ENCODE measurements around the gene SGPP1.
"Not testable (repeated sequence)": the region's sequence is repeated elsewhere in the genome, so short reads cannot be mapped to it uniquely, and the experiment has no call there.

The SGPP1 gene

DNA sequence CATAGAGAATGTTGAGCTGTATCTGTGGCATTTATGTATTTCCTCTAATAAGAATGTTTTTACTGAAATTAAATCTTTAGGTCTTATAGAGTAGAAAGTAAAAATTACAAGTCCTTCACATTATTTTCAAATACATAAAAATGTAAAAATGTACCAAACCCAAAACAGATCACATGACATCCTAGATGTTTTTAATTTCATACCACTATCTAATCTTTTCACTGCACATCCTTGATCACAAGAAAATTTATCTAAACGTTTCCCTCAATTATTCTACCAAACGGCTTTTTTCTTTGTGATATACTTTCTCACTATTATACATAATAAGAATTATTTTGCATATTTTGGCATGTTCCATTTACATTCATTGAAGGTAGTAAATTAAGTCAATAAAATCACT is 18.3 kb downstream of the SGPP1 start:
- H3K9me3 Mint-ChIP-seq: no peaks in the 10 kb centered on the region
- H3K4me1 Mint-ChIP-seq: peaks cover 19 to 38% of the 10 kb centered on the region in 2 donors
- DNase-seq (no peak), ATAC-seq (replicated peaks) (no peak)
- no peak overlapping the region for H3K4me3 Mint-ChIP-seq
- H3K36me3 Mint-ChIP-seq: peaks cover 7 to 8% of the 10 kb centered on the region in 2 donors
- no peak overlapping the region for H3K27ac Mint-ChIP-seq
- H3K27me3 Mint-ChIP-seq: no peaks in the 10 kb centered on the region

DNA sequence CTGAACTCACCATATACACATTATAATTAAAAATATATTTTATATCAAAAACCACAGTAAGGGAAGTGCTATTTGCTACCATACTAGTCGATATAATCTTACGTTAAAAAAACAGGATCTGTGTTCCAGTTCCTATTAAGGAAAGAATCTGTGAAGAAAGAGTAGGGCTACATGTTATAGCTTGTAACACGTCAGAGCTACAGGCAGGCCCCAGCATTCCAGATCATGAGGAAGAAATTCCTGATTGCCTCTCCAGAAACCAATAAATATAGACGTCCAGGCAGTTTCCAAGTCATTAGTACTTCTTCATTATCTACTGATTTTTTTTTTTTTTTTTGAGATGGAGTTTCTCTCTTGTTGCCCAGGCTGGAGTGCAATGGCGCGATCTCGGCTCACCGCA is 20.6 kb downstream of the SGPP1 start:
- Mint-ChIP-seq H3K4me1 (peaks cover 12 to 42% of the 10 kb centered on the region in 2 donors), H3K27ac (no peak overlapping the region), H3K36me3 (peaks cover under 1 to 2% of the 10 kb centered on the region in 2 donors), H3K27me3 (no peaks in the 10 kb centered on the region), H3K4me3 (no peak overlapping the region), H3K9me3 (no peaks in the 10 kb centered on the region)
- DNase-seq (no peak), ATAC-seq (replicated peaks) (no peak)

DNA sequence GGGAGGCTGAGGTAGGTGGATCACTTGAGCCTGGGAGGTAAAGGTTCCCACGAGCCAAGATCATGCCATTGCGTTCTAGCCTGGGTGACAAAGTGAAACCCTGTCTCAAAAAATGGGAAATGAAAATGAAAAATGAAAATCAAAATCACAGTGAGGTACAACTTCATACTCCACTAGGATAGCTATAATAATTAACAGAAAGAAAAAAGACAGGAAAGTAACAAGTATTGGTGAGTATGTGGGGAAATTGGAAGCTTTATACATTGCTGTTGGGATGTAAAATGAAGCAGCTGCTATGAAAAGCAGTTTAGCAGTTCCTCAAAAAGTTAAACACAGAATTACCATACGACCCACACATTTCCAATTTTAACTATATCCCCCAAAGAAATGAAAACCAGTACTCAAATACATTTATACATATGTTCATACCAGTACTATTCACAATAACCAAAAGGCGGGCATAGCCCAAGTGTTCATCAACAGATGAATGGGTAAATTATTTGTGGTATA is 22.2 kb downstream of the SGPP1 start:
- Mint-ChIP-seq H3K4me3 (peak overlapping the region in 1 of 2 donors; percentile 26), H3K4me1 (peaks cover 19 to 51% of the 10 kb centered on the region in 2 donors), H3K36me3 (peaks cover 0 to 2% of the 10 kb centered on the region in 2 donors), H3K9me3 (no peaks in the 10 kb centered on the region), H3K27me3 (no peaks in the 10 kb centered on the region), H3K27ac (peak overlapping the region; percentile 81)
- ATAC-seq (replicated peaks) (peak; percentile 85 to 86), DNase-seq (no peak)

DNA sequence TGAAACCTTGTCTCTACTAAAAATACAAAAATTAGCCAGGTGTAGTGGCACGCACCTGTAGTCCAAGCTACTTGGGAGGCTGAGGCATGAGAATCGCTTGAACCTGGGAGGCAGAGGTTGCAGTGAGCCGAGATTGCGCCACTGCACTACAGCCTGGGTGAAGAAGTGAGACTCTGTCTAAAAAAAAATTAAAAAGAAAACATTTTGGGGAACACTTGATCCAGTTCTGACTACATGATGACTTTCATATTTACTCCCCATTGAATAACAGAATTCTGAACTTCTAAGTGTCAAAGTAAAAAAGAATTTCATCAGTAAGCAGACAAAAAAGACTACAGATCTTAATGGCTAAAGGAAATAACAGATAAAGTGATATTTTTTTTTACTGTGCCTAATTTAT is 25.3 kb downstream of the SGPP1 start:
- not testable (repeated sequence) for ATAC-seq (replicated peaks); DNase-seq; H3K9me3 Mint-ChIP-seq; H3K36me3 Mint-ChIP-seq; H3K27ac Mint-ChIP-seq; H3K27me3 Mint-ChIP-seq
- Mint-ChIP-seq H3K4me3 (peak overlapping the region in 1 of 2 donors; percentile 19), H3K4me1 (peaks cover 22 to 61% of the 10 kb centered on the region in 2 donors)

DNA sequence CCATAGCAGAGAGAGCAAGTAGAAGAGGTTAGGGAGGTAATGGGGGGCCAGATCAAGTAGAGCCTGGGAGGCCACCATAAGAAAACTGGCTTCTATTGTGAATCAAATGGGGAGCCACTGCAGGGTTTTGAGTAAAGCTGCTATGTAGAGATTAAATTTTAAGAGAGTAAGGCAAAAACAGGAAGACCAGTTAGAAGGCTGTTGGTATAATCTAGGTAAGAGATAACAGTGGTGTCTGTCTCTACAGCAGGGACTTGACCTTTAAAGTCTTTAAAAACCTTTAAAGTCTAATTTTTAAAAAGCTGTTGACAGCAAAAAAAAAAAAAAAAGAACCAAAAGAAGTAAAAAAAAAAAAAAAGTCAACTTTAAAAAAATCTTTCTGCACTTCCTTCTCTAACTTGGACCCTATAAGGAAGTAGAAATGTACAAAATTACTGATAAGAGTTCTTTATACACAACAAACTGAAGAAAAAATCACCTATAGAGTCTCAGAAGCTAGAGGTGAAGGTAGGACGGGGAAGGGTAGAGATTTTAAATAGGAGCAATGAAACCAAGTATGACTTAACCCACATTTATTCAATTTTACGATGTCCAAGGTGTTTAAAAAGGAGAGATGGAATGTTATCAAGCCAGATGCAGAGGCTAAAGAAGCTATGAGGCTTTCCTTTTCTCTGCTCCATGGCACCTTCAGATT is 26.1 kb downstream of the SGPP1 start:
- peak overlapping the region; percentile 21 for H3K27ac Mint-ChIP-seq
- H3K4me1 Mint-ChIP-seq: peaks cover 22 to 61% of the 10 kb centered on the region in 2 donors
- no peaks in the 10 kb centered on the region for H3K9me3 Mint-ChIP-seq
- DNase-seq (no peak), ATAC-seq (replicated peaks) (peak in 1 of 2 donors; percentile 24)
- no peaks in the 10 kb centered on the region for H3K27me3 Mint-ChIP-seq
- H3K4me3 Mint-ChIP-seq: peak overlapping the region in 1 of 2 donors; percentile 43
- H3K36me3 Mint-ChIP-seq: peaks cover 8 to 12% of the 10 kb centered on the region in 2 donors

DNA sequence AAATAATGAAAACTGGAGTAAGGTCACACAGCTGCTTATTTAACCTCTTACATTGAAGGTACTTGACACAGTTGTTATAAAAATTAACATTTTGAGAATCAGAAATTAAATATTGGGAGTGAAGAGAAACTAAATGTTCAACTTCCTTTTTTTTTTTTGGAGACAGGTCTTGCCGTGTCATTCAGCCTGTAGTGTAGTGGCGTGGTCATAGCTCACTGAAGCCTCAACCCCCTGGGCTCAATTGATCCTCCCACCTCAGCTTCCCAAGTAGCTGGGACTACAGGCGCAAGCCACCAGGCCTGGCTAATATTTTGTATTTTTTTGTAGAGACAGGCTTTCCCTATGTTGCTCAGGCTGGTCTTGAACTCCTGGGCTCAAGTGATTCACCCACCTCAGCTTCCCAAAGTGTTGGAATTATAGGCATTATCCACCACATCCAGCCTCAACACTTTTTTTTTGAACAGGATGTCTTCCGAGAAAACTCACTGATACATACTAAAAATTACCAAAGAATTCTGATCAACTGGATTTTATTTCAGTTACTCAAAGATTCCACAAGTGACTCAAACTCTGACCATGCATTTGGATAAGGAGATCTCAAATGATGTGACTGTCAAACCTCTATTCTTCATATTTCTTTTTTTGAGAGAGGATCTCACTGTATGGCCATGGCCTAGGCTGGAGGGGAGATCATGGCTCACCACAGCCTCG is 35.4 kb downstream of the SGPP1 start:
- Mint-ChIP-seq H3K27ac (peak overlapping the region; percentile 47), H3K27me3 (no peaks in the 10 kb centered on the region), H3K36me3 (peaks cover 12 to 16% of the 10 kb centered on the region in 2 donors), H3K9me3 (no peaks in the 10 kb centered on the region), H3K4me3 (no peak overlapping the region), H3K4me1 (peaks cover 2 to 6% of the 10 kb centered on the region in 2 donors)
- ATAC-seq (replicated peaks) (no peak), DNase-seq (no peak)

DNA sequence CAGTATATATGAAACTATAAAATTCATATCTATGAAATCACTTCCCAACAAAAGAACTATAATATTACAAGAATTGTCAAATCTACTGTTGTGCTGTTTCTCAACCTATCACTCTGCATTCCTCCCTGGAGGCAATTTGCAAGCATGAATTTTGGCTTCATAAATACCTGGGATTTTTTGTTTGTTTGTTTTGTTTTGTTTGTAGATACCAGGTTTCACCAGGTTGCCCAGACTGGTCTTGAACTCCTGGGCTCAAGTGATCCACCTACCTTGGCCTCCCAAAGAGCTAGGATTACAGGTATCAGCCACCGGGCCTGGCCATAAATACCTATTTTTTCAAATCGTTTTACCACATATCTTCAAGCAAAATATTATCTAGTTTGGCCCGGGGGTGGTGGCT is 38.7 kb downstream of the SGPP1 start:
- H3K27ac Mint-ChIP-seq: no peak overlapping the region
- DNase-seq: no peak

DNA sequence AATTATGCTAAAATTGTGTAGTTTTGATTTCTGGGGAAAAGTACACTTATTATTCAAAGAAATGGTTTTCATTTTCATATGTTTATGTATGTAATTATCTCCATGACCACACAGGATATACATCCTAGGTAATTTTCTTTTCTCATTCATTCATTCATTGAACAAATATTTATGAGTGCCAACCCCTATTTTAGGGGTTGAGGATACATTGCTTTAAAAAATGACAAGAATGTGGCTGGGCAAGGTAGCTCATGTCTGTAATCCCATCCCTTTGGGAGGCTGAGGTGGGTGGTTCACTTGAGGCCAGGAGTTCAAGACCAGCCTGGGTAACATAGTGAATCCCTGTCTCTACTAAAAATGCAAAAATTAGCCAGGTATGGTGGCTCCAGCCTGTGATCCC is 40.9 kb downstream of the SGPP1 start:
- Mint-ChIP-seq H3K27ac (no peak overlapping the region), H3K27me3 (no peaks in the 10 kb centered on the region), H3K4me1 (peaks cover 0 to 3% of the 10 kb centered on the region in 2 donors), H3K36me3 (peaks cover 12 to 18% of the 10 kb centered on the region in 2 donors), H3K4me3 (no peak overlapping the region), H3K9me3 (no peaks in the 10 kb centered on the region)
- ATAC-seq (replicated peaks): no peak
- DNase-seq: no peak

More for the DNA sequence above, 38.7 kb downstream of the SGPP1 start:
- peaks cover 14 to 21% of the 10 kb centered on the region in 2 donors for H3K36me3 Mint-ChIP-seq
- peaks cover 5 to 6% of the 10 kb centered on the region in 2 donors for H3K4me1 Mint-ChIP-seq
- no peaks in the 10 kb centered on the region for H3K27me3 Mint-ChIP-seq
- no peak for ATAC-seq (replicated peaks)
- H3K4me3 Mint-ChIP-seq: no peak overlapping the region
- no peaks in the 10 kb centered on the region for H3K9me3 Mint-ChIP-seq

DNA sequence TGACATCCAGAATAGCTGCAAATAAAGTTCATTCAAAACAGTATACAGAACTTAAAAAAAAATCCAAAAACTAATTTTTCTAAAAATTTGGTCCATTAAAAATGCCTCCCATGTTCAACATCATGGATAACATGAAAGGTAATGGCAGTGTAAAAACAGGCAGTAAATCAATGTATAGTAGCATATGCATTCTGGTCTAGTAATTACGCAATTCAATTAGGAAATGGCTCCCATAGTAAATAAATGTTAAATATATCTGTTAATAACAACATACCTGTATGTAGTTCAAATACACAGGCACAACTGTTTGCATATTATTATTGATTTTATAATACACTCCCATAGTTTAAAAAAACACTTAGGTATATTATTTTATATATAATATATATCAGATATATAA is 42.5 kb downstream of the SGPP1 start:
- Mint-ChIP-seq H3K36me3 (peaks cover 9 to 19% of the 10 kb centered on the region in 2 donors), H3K4me1 (peaks cover 0 to 3% of the 10 kb centered on the region in 2 donors), H3K9me3 (no peaks in the 10 kb centered on the region), H3K27ac (no peak overlapping the region), H3K27me3 (no peaks in the 10 kb centered on the region), H3K4me3 (no peak overlapping the region)
- no peak for DNase-seq
- ATAC-seq (replicated peaks): no peak

DNA sequence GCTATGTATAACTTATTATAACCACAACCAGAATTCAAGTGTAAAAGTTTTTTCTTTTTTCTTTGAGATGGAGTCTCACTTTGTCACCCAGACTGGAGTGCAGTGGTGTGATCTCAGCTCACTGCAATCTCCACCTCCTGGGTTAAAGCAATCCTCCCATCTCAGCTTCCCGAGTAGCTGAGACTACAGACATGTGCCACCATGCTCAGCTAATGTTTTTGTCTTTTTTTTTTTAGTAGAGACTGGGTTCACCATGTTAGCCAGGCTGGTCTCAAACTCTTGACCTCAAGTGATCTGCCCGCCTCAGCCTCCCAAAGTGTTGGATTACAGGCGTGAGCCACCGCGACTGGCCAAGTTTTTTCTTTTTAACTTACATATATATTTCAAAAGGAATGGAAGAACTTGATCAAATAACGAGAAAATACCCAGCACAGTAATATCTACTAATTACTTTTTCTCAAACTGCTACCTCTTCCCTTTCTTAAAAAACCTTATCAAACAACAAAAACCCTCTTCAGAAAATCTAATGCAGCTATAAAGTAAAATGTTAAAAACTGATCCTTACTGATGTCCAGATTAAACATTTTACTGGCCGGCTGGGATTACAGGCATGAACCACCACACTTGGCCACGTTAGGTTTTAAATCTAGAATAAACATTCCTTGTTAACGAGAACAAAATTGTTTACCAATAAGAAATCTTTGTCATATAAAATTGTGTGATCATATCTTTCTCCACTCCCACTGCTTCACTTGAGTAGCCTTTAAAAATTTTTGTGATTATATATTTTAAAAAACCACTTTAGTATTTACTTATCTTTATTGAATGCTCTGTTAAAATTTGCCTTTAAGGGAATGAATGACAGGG is 44.9 kb downstream of the SGPP1 start:
- Mint-ChIP-seq H3K4me3 (no peak overlapping the region), H3K36me3 (peaks cover 5 to 20% of the 10 kb centered on the region in 2 donors), H3K27me3 (no peaks in the 10 kb centered on the region), H3K9me3 (no peaks in the 10 kb centered on the region), H3K27ac (no peak overlapping the region), H3K4me1 (peaks cover 0 to 3% of the 10 kb centered on the region in 2 donors)
- DNase-seq: no peak
- ATAC-seq (replicated peaks): no peak

DNA sequence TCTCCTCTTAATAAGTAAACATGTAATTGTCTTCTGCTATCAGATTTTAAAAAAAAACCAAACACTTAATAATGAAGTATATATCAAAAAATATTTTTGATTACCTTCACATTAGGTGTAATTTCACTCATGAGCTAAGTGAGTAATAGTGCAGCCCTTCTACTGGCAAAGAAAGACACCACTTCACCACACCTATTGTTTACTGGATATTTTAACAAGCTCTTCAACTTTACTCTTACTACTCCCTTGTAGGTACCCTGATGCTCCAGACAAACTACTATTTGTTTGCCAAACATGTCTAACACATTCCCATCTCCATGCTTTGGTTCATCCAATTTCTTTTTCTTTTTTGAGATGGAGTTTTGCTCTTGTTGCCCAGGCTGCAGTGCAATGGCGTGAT is 49.3 kb downstream of the SGPP1 start:
- Mint-ChIP-seq H3K27me3 (no peaks in the 10 kb centered on the region), H3K9me3 (no peaks in the 10 kb centered on the region), H3K27ac (no peak overlapping the region), H3K36me3 (peaks cover 9 to 19% of the 10 kb centered on the region in 2 donors), H3K4me1 (no peaks in the 10 kb centered on the region), H3K4me3 (no peak overlapping the region)
- no peak for ATAC-seq (replicated peaks)
- no peak for DNase-seq

DNA sequence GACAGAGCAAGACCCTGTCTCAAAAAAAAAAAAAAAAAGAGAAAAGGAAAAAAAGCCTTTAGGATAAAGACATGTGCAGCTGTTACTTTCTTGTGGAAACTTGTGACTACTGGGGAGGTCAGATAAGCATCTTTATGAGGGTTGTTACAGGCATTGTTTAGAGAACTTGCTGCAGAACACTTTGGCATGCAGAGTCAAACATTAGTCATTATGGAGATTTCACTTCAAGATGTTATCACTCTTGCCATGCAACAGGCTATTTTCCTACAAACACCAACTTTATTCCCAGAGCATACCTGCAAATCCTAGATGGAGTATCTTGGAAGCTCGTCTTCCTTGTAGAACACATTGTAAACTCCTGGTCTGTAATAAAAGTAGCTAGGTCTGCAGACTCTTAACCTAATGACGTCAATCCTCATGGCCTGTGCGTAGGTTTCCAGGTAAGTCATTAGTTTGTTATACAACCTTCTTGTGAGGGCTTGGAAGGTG is 49.9 kb downstream of the SGPP1 start:
- Mint-ChIP-seq H3K4me1 (no peaks in the 10 kb centered on the region), H3K4me3 (no peak overlapping the region), H3K9me3 (no peaks in the 10 kb centered on the region), H3K27me3 (no peaks in the 10 kb centered on the region), H3K27ac (no peak overlapping the region), H3K36me3 (peaks cover 11 to 19% of the 10 kb centered on the region in 2 donors)
- ATAC-seq (replicated peaks): no peak
- DNase-seq: no peak

DNA sequence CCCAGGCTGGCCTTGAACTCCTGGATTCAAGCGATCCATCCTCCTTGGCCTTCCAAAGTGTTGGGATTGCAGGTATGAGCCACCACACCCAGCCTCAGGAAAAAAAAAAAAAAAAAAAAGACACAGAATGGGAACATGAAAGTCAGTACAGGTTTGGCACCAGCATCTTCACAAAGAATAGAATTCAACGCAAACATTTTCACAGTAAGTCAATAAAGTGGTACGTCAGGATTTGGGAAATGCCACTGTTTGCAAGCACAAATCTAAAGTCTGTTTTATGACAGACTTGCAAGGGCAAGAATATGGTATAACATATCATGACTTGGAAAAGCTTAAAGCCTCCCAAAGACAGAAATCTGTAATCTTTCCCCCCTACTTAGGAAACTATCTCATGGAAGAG is 51.2 kb downstream of the SGPP1 start:
- peaks cover 11 to 16% of the 10 kb centered on the region in 2 donors for H3K36me3 Mint-ChIP-seq
- H3K9me3 Mint-ChIP-seq: no peaks in the 10 kb centered on the region
- ATAC-seq (replicated peaks) (no peak), DNase-seq (no peak)
- H3K27ac Mint-ChIP-seq: no peak overlapping the region
- H3K4me1 Mint-ChIP-seq: no peaks in the 10 kb centered on the region
- no peak overlapping the region for H3K4me3 Mint-ChIP-seq
- H3K27me3 Mint-ChIP-seq: no peaks in the 10 kb centered on the region

DNA sequence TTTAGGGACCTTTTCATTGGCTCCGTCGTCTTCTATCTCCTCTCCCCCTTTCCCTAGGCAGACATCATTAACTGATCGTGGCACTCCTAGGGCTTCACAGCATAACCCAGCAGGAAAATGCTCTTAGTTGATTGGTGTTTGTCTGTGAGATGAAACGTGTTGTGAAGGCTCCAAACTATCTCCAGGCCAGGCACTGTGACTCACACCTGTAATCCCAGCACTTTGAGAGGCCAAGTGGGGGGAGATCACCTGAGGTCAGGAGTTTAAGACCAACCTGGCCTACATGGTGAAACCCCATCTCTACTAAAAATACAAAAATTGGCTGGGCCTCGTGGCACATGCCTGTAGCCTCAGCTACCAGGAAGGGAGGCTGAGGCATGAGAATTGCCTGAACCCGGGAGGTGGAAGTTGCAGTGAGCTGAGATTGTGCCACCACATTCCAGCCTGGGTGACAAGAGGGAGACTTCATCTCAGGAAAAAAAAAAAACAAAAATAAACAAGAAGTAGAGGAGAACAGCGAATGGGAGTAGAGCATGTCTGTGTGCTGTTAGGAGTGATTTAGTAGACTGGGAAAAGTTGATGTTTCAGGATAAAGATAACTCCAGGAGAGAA is 53.9 kb downstream of the SGPP1 start:
- Mint-ChIP-seq H3K4me1 (no peaks in the 10 kb centered on the region), H3K27ac (no peak overlapping the region), H3K4me3 (no peak overlapping the region), H3K9me3 (no peaks in the 10 kb centered on the region), H3K36me3 (peaks cover 9% of the 10 kb centered on the region in 2 donors), H3K27me3 (no peaks in the 10 kb centered on the region)
- no peak for DNase-seq
- no peak for ATAC-seq (replicated peaks)

Data from stimulated activated naive B cell treated with anti-CD40 and anti-IgM and Interleukin-4, amounts not matched to agents 10 μg/mL and 1 μg/mL and 100 μg/mL, for 72 hours (primary cell).